Measurements from ENCODE around the gene PTPRJ.
"Not testable (repeated sequence)": the region's sequence is repeated elsewhere in the genome, so short reads cannot be mapped to it uniquely, and the experiment has no call there.

PTPRJ gene

GRCh38 chr11:48168815-48169214 is 188.5 kb downstream of the PTPRJ start:
- no peak for DNase-seq

- no peak for DNase-seq
Measured at GRCh38 chr11:48169259-48169658, 188.9 kb downstream of the PTPRJ start.

- no peak for DNase-seq
Measured at GRCh38 chr11:48169717-48170116, 189.4 kb downstream of the PTPRJ start.

GRCh38 chr11:48170241-48171233 is 190.2 kb downstream of the PTPRJ start:
- no peak for DNase-seq

- peak; percentile 45 to 60 for DNase-seq
Measured at GRCh38 chr11:48172818-48173609, 192.7 kb downstream of the PTPRJ start.

GRCh38 chr11:48177661-48178060 is 197.3 kb downstream of the PTPRJ start:
- DNase-seq = no peak

- DNase-seq = no peak
Measured at GRCh38 chr11:48180627-48181026, 200.3 kb downstream of the PTPRJ start.

GRCh38 chr11:48182860-48183526 is 202.6 kb downstream of the PTPRJ start:
- DNase-seq = no peak

- no peak for DNase-seq
Measured at GRCh38 chr11:48184452-48184851, 204.1 kb downstream of the PTPRJ start.

GRCh38 chr11:48190906-48191654 is 210.7 kb downstream of the PTPRJ start:
- not testable (repeated sequence) for DNase-seq

GRCh38 chr11:48193876-48194275 is 213.5 kb downstream of the PTPRJ start:
- no peak for DNase-seq

GRCh38 chr11:48207881-48208280 is 227.5 kb downstream of the PTPRJ start:
- no peak for DNase-seq

- no peak for DNase-seq
Measured at GRCh38 chr11:48210052-48210451, 229.7 kb downstream of the PTPRJ start.

GRCh38 chr11:48216510-48216909 is 236.2 kb downstream of the PTPRJ start, which contains the start of gene OR4B1:
Gene OR4B1 (plus strand): TSS chr11:48216810. CDS start chr11:48216810, 0 bp downstream.
- DNase-seq = no peak
